Lower lobe of right lung (tissue), 2 donors: ENCODE measurements around the gene GGT5. TPM values are rescaled to one million over a fixed set of nuclear protein-coding genes. Genes with fewer than 3 reads are reported as not detected.
"Not testable (repeated sequence)": the region's sequence is repeated elsewhere in the genome, so short reads cannot be mapped to it uniquely, and the experiment has no call there.

Source experiments
- ATAC-seq, 2 donors: fragments of 200-7000 bp; cut with Tn5 transposase; one replicate each; pipeline ENCODE4 v1.9.1; 2020 to 2022; ENCODE audit warnings: mild to moderate bottlenecking in 2 of 2, moderate library complexity in 2 of 2
- DNase-seq: peaks from one replicate; pipeline ENCODE4 v3.0.0-alpha.2; 2020
- H3K27ac ChIP-seq: fragments of 200-600 bp; one replicate; pipeline ENCODE4 v1.8.0; 2022
- H3K27me3 ChIP-seq: fragments of 200-600 bp; one replicate; pipeline ENCODE4 v1.8.0; 2022; ENCODE audit warnings: low read depth
- H3K36me3 ChIP-seq: fragments of 200-600 bp; one replicate; pipeline ENCODE4 v1.8.0; 2022; ENCODE audit warnings: mild to moderate bottlenecking
- H3K4me1 ChIP-seq: fragments of 200-600 bp; one replicate; pipeline ENCODE4 v1.8.0; 2022
- H3K4me3 ChIP-seq: fragments of 200-600 bp; one replicate; pipeline ENCODE4 v1.8.0; 2022; ENCODE audit warnings: mild to moderate bottlenecking
- H3K9me3 ChIP-seq: fragments of 200-600 bp; one replicate; pipeline ENCODE4 v1.8.0; 2022
- intact Hi-C: fragments of 100-400 bp; cut with DNase I; formaldehyde crosslinking; loops from one replicate; pipeline ENCODE4 v1.11.0; 2022
- total RNA-seq: library from RNA; stranded (reverse); fragmentation: NEBNext Ultra II Directional; extraction: Animal tissue kit (Norgen Biotek cat#: 25700); gene quantifications from one replicate; pipeline ENCODE4 v1.2.1, GENCODE V29; 2021
- TF ChIP-seq, protein P1 (sequence below): fragments of 200-600 bp; IDR thresholded peaks from one replicate; pipeline ENCODE4 v1.8.0; 2022; ENCODE audit warnings: antibody characterized with exemption, mild to moderate bottlenecking
- donor health status: DM: no; HTN: yes; CAD: no; lungs with severe emphysema.

The GGT5 gene
- total RNA-seq, 1 donor from 2014 or later, result 29.4 TPM

DNA sequence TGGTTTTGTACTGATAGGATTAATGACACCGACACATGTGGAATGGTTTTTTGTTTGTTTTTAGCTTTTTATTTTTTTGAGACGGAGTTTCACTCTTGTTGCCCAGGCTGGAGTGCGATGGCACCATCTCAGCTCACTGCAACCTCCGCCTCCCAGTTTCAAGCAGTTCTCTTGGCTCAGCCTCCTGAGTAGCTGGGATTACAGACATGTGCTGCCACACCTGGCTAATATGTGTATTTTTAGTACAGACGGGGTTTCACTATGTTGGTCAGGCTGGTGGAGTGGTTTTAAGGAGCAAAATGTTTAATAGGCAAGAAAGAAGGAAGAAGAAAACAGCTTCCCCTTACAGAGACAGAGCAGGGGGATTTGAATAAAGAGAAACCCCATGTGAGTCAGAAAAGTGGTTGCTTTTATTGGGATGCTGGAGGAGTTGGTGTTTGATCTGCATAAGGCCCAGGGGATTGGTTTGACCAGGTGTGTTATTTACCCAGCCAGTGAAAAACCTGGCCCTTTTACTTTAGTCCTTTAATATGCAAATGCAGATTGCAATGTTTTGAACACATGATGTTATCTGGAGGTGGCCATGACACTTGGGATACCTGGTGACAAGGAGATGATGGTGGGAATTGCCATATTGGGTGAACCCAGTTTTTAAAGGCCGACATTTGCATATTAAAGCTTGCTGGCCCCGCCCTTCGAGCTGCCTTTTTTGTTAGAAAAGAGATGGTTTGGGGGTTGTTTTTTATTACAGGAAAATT is 39.3 kb downstream of the GGT5 start:
- intact Hi-C loops, result no loop called here
- peaks cover 39% of the 10 kb centered on the region for H3K4me1 ChIP-seq
- ATAC-seq, result no peak
- peak overlapping the region; percentile 32 for H3K27ac ChIP-seq
- no peaks in the 10 kb centered on the region for H3K36me3 ChIP-seq
- DNase-seq, result no peak
- no peaks in the 10 kb centered on the region for H3K9me3 ChIP-seq
- TF ChIP-seq, protein P1, sequence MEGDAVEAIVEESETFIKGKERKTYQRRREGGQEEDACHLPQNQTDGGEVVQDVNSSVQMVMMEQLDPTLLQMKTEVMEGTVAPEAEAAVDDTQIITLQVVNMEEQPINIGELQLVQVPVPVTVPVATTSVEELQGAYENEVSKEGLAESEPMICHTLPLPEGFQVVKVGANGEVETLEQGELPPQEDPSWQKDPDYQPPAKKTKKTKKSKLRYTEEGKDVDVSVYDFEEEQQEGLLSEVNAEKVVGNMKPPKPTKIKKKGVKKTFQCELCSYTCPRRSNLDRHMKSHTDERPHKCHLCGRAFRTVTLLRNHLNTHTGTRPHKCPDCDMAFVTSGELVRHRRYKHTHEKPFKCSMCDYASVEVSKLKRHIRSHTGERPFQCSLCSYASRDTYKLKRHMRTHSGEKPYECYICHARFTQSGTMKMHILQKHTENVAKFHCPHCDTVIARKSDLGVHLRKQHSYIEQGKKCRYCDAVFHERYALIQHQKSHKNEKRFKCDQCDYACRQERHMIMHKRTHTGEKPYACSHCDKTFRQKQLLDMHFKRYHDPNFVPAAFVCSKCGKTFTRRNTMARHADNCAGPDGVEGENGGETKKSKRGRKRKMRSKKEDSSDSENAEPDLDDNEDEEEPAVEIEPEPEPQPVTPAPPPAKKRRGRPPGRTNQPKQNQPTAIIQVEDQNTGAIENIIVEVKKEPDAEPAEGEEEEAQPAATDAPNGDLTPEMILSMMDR, result peak; percentile 9
- H3K4me3 ChIP-seq, result no peak overlapping the region
- H3K27me3 ChIP-seq, result no peaks in the 10 kb centered on the region

DNA sequence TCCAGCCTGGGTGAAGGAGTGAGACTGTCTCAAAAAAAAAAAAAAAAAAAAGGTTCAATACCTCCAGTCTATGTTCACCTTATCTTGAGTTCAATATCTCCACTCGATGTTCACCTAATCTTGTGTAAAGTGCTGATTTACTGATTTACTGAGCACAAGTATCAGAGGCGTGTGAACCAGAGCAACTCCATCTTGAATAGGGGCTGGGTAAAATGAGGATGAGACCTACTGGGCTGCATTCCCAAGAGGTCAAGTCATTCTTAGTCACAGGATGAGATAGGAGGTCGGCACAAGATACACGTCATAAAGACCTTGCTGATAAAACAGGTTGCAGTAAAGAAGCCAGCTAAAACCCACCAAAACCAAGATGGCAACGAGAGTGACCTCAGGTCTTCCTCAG is 41.0 kb downstream of the GGT5 start:
- intact Hi-C loops, H3K27me3 ChIP-seq, H3K4me3 ChIP-seq, H3K9me3 ChIP-seq, DNase-seq, ATAC-seq, H3K27ac ChIP-seq, H3K36me3 ChIP-seq: not testable (repeated sequence)
- H3K4me1 ChIP-seq, result peaks cover 37% of the 10 kb centered on the region

DNA sequence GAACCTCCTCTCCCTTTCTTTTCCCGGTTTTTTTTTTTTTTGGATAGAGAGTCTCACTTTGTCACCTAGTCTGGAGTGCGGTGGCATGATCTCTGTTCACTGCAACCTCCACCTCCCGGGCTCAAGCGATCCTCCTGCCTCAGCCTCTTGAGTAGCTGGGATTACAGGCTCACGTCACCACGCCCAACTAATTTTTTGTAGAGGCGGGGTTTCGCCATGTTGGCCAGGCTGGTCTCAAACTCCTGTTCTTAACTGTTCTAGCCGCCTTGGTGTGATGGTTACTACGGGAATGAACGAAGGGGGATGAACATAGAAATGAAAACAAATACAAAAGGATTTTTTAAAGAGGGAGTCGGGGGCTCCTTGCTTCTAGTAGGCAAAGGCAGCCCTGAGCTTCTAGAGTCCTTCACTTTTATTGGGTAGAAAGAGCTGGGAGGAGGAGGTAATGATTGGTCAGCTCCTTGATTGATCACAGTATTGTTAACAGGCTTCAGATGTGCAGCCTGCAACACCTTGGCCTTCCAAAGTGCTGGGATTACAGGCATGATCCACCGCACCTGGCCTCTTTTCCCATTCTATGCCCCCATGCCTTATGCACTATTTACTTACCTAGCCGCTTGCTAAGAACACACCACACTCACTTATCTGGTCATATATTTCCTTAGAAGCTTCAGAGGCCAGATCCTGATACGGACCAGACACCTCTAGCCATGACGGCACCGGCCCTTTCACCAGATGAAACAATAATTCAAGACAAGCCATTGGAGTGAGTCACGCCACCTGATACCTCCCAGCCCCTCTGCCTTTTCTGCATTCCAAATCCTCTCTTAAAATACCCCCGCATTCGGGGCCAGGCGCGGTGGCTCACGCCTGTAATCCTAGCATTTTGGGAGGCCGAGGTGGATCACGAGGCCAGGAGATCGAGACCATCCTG is 42.9 kb downstream of the GGT5 start:
- TF ChIP-seq, protein P1, result no peak
- H3K27me3 ChIP-seq, result no peaks in the 10 kb centered on the region
- peaks cover 33% of the 10 kb centered on the region for H3K4me1 ChIP-seq
- no peak overlapping the region for H3K4me3 ChIP-seq
- no peak for DNase-seq
- intact Hi-C loops, result no loop called here
- no peak for ATAC-seq
- no peaks in the 10 kb centered on the region for H3K9me3 ChIP-seq
- H3K36me3 ChIP-seq, result no peaks in the 10 kb centered on the region
- no peak overlapping the region for H3K27ac ChIP-seq

DNA sequence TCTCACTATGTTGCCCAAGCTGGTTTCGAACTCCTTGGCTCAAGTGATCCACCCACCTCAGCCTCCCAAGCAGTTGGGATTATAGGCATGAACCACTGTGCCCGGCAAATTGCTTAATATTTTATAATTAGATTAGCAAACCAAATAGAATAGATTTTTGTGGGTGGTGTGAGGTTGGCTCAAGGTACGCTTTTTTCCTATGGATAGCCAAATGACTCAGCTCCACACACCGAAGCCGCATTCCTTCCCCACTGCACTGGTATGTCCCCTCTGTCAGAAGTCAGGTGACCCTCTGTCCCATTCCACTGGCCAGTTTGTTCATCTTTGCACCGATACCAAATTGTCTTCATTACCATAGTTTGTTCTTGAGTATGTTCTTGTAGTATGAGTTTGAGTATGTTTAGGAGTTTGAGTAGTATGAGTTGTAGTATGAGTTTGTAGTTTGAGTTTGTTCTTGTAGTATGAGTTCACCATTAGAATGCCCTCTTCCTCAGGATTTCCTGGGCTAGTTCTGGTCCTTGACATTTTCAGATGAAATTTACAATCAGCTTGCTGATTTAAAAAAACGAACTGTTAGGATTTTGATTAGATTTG is 44.2 kb downstream of the GGT5 start:
- H3K27me3 ChIP-seq, result no peaks in the 10 kb centered on the region
- no peak for DNase-seq

DNA sequence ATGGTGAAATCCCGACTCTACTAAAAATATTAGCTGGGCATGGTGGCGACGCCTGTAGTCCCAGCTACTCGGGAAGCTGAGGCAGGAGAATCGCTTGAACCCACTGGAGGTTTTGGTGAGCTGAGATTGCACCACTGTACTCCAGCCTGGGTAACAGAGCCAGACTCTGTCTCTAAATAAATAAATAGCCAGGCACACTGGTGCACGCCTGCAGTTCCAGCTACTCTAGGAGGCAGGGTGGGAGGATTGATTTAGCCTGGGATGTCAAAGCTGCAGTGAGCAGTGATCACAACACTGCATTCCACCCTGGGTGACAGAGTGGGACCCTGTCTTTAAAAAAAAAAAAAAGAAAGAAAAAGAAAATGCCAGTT is 46.2 kb downstream of the GGT5 start:
- TF ChIP-seq, protein P1, result no peak
- Histone ChIP-seq H3K27ac (peak overlapping the region; percentile 69), H3K36me3 (no peaks in the 10 kb centered on the region), H3K27me3 (no peaks in the 10 kb centered on the region), H3K9me3 (no peaks in the 10 kb centered on the region), H3K4me1 (peaks cover 16% of the 10 kb centered on the region), H3K4me3 (no peak overlapping the region)
- ATAC-seq (no peak), DNase-seq (no peak)
- intact Hi-C loops, result no loop called here

More for the DNA sequence above, 44.2 kb downstream of the GGT5 start:
- TF ChIP-seq, protein P1, result no peak
- Histone ChIP-seq H3K27ac (no peak overlapping the region), H3K4me1 (peaks cover 23% of the 10 kb centered on the region), H3K9me3 (no peaks in the 10 kb centered on the region), H3K4me3 (no peak overlapping the region), H3K36me3 (no peaks in the 10 kb centered on the region)
- no peak for ATAC-seq
- intact Hi-C loops, result no loop called here
